SK-N-SH (cell line): ENCODE results near the gene SLC7A5. TPM values are rescaled to one million over a fixed set of nuclear protein-coding genes. Genes with fewer than 3 reads are reported as not detected.

Experiments
- CTCF ChIA-PET: fragments of 300-600, 350-600 bp; formaldehyde crosslinking; extraction: SDS; loops from one replicate; lab custom pipeline; 2021; lab: Yijun Ruan, JAX
- POLR2A ChIA-PET: fragments of 350-600 bp; sonication (Branson Sonifier 250); formaldehyde crosslinking; extraction: SDS; loops from one replicate; lab custom pipeline; 2020; ENCODE audit warnings: antibody characterized with exemption, inconsistent platforms; lab: Yijun Ruan, JAX
- DNase-seq: peaks from one replicate; pipeline ENCODE4 v3.0.0; 2012
- H2AFZ ChIP-seq: fragments of 200-600 bp; sonication (generic); 2 replicates; pipeline ENCODE4 v1.8.1; 2016; ENCODE audit warnings: antibody characterized with exemption, mild to moderate bottlenecking, low read depth
- H3F3A ChIP-seq: fragments of 200-600 bp; sonication (generic); replicated peaks from 2 replicates; pipeline ENCODE3; 2016; ENCODE audit warnings: antibody characterized with exemption, mild to moderate bottlenecking; ENCODE audit not compliant: insufficient read depth
- H3K27ac ChIP-seq, 2 experiments: fragments of 200-500 bp in 1 of 2; fragments of 200-600 bp in 1 of 2; sonication (Bioruptor generic) in 1 of 2; sonication (generic), shearing (Covaris generic) in 1 of 2; 2 replicates each; pipeline versions ENCODE4 v1.5.1 to v1.6.1; 2014 to 2016; ENCODE audit warnings: low read depth in 2 of 2, inconsistent platforms in 1 of 2, low read length in 1 of 2, mild to moderate bottlenecking in 1 of 2, mixed read lengths in 1 of 2
- H3K27me3 ChIP-seq: fragments of 200-600 bp; sonication (generic), shearing (Covaris generic); 2 replicates; pipeline ENCODE4 v1.6.1; 2016; ENCODE audit warnings: mixed run types; ENCODE audit not compliant: insufficient read depth
- H3K36me3 ChIP-seq, 2 experiments: fragments of 200-500 bp in 1 of 2; fragments of 200-600 bp in 1 of 2; sonication (Bioruptor generic) in 1 of 2; sonication (generic) in 1 of 2; replicated peaks in 1 of 2; 2 replicates each; pipeline versions ENCODE3 to v1.5.1; 2014 to 2016; ENCODE audit warnings: low read length in 1 of 2, mild to moderate bottlenecking in 1 of 2; ENCODE audit not compliant: insufficient read depth in 2 of 2, control insufficient read depth in 1 of 2
- H3K4me1 ChIP-seq, 2 experiments: fragments of 200-500 bp in 1 of 2; fragments of 200-600 bp in 1 of 2; sonication (Bioruptor generic) in 1 of 2; sonication (generic), shearing (Covaris generic) in 1 of 2; 2 replicates each; pipeline versions ENCODE4 v1.5.1 to v1.6.1; 2014 to 2016; ENCODE audit warnings: low read depth in 1 of 2, low read length in 1 of 2, mixed run types in 1 of 2; ENCODE audit not compliant: insufficient read depth in 2 of 2, control insufficient read depth in 1 of 2
- H3K4me2 ChIP-seq: fragments of 200-600 bp; sonication (generic), shearing (Covaris generic); 2 replicates; pipeline ENCODE4 v1.6.1; 2017; ENCODE audit warnings: mixed run types
- H3K4me3 ChIP-seq, 2 experiments: fragments of 200-500 bp in 1 of 2; fragments of 200-600 bp in 1 of 2; sonication (Bioruptor generic) in 1 of 2; sonication (generic), shearing (Covaris generic) in 1 of 2; 2 replicates each; pipeline versions ENCODE4 v1.5.1 to v1.8.1; 2014 to 2016; ENCODE audit warnings: low read depth in 2 of 2, inconsistent platforms in 1 of 2, low read length in 1 of 2, mild to moderate bottlenecking in 1 of 2, mixed read lengths in 1 of 2, moderate library complexity in 1 of 2
- H3K79me2 ChIP-seq: fragments of 200-600 bp; sonication (generic); 2 replicates; pipeline ENCODE4 v1.8.1; 2017; ENCODE audit warnings: mild to moderate bottlenecking; ENCODE audit not compliant: insufficient read depth
- H3K9ac ChIP-seq: fragments of 200-600 bp; sonication (generic); 2 replicates; pipeline ENCODE4 v1.6.1; 2017; ENCODE audit warnings: mixed run types
- H3K9me2 ChIP-seq: fragments of 200-600 bp; sonication (generic); 2 replicates; pipeline ENCODE4 v1.6.1; 2017; ENCODE audit warnings: mixed run types
- H3K9me3 ChIP-seq: fragments of 200-600 bp; sonication (generic); 2 replicates; pipeline ENCODE4 v1.6.1; 2017; ENCODE audit warnings: mixed run types, mild to moderate bottlenecking, moderate library complexity
- H4K20me1 ChIP-seq: fragments of 200-600 bp; sonication (generic); 2 replicates; pipeline ENCODE4 v1.6.1; 2017; ENCODE audit warnings: mild to moderate bottlenecking, mixed run types; ENCODE audit not compliant: insufficient read depth
- CHD2 ChIP-seq: fragments of 150-350 bp; IDR thresholded peaks from 2 replicates; pipeline ENCODE4 v1.6.1; 2018; ENCODE audit warnings: low read length; ENCODE audit not compliant: partially characterized antibody
- FOXM1 ChIP-seq: IDR thresholded peaks from 2 replicates; pipeline ENCODE4 v1.4.0; 2012; ENCODE audit warnings: low read depth, mild to moderate bottlenecking
- GABPA ChIP-seq: IDR thresholded peaks from 2 replicates; pipeline ENCODE4 v1.4.0; 2012; ENCODE audit warnings: low read depth, mild to moderate bottlenecking
- GATA2 ChIP-seq: sonication (generic); formaldehyde crosslinking; IDR thresholded peaks from 2 replicates; pipeline ENCODE4 v1.5.0; 2020; ENCODE audit warnings: mild to moderate bottlenecking, missing genetic modification reagents
- MEF2A ChIP-seq: IDR thresholded peaks from 2 replicates; pipeline ENCODE4 v1.4.0; 2012; ENCODE audit warnings: low read depth, borderline replicate concordance
- NFIC ChIP-seq: IDR thresholded peaks from 2 replicates; pipeline ENCODE4 v1.4.0; 2012; ENCODE audit warnings: borderline replicate concordance
- NRF1 ChIP-seq: IDR thresholded peaks from 2 replicates; pipeline ENCODE4 v1.6.1; 2012; ENCODE audit warnings: low read depth, mild to moderate bottlenecking, low read length
- POLR2AphosphoS5 ChIP-seq: IDR thresholded peaks from 2 replicates; pipeline ENCODE4 v1.6.1; 2012; ENCODE audit warnings: low read depth, low read length
- RCOR1 ChIP-seq: fragments of 150-350 bp; IDR thresholded peaks from 2 replicates; pipeline ENCODE4 v1.6.1; 2017; ENCODE audit warnings: antibody characterized with exemption, low read length
- RXRA ChIP-seq: IDR thresholded peaks from 2 replicates; pipeline ENCODE4 v1.4.0; 2012; ENCODE audit warnings: low read depth, mild to moderate bottlenecking, borderline replicate concordance
- SIN3A ChIP-seq: IDR thresholded peaks from 2 replicates; pipeline ENCODE4 v1.6.1; 2012; ENCODE audit warnings: low read depth, mild to moderate bottlenecking, low read length, moderate library complexity, borderline replicate concordance
- TAF1 ChIP-seq: IDR thresholded peaks from 2 replicates; pipeline ENCODE4 v1.6.1; 2012; ENCODE audit warnings: low read depth, mild to moderate bottlenecking, low read length, moderate library complexity, borderline replicate concordance
- WGBS: methylation state at CpG from one replicate; pipeline ENCODE4 v1.1.6; 2017; ENCODE audit warnings: low lambda C conversion rate; 5-methylcytosine and 5-hydroxymethylcytosine counted together
- polyA plus RNA-seq, 3 experiments: library from polyadenylated mRNA; depleted of rRNA; stranded (reverse); fragments of >200 nt; gene quantifications; 2 replicates each; pipeline ENCODE4 v1.2.3, GENCODE V29; 2012
- TF ChIP-seq, protein P1 (sequence below): fragments of 150-350 bp; IDR thresholded peaks from 2 replicates; pipeline ENCODE4 v1.6.1; 2017; ENCODE audit warnings: antibody characterized with exemption, low read length, low read depth, borderline replicate concordance
- TF ChIP-seq, protein P2 (sequence below): IDR thresholded peaks from 2 replicates; pipeline ENCODE4; 2012
- TF ChIP-seq, protein P3 (sequence below): fragments of 150-350 bp; IDR thresholded peaks from 2 replicates; pipeline ENCODE4 v1.6.1; 2016; ENCODE audit warnings: mild to moderate bottlenecking, low read depth, low read length
- TF ChIP-seq, protein P4 (sequence below): IDR thresholded peaks from 2 replicates; pipeline ENCODE4 v1.4.0; 2012; ENCODE audit warnings: low read depth, borderline replicate concordance

Gene SLC7A5
- polyA plus RNA-seq, 1 of the 3 experiments (the other 2 are of a cell fraction): 15.1 TPM

DNA sequence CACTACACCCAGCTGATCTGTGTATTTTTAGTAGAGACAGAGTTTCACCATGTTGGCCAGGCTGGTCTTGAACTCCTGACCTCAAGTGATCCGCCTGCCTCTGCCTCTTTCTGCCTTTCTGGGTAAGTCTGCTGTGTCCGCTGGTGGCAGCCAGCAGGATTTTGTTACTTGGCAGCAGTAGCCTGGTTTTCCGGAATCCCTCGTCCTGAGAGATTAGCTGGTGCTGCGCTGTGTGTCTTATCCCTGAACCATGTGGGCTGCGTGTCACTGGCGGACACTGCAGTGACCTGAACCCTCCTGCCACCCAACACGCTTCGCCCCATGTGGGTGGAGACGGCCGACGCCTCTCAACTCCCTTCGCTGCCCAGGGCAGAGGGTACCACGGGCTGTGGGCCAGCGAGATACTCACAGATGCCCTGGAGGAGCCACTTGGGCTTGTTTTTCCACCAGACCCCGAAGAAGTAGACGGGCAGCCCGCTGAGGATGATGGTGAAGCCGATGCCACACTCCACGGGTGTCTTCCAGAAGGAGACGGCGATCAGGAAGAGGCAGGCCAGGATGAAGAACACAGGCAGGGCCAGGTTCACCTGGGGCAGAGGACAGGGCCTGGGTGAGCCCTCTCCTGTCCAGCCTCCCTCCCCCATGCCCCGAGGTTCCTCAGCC is 35.2 kb downstream of the SLC7A5 start (continued):
- TF ChIP-seq, protein P1, sequence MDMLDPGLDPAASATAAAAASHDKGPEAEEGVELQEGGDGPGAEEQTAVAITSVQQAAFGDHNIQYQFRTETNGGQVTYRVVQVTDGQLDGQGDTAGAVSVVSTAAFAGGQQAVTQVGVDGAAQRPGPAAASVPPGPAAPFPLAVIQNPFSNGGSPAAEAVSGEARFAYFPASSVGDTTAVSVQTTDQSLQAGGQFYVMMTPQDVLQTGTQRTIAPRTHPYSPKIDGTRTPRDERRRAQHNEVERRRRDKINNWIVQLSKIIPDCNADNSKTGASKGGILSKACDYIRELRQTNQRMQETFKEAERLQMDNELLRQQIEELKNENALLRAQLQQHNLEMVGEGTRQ: no peak
- TF ChIP-seq, protein P2, sequence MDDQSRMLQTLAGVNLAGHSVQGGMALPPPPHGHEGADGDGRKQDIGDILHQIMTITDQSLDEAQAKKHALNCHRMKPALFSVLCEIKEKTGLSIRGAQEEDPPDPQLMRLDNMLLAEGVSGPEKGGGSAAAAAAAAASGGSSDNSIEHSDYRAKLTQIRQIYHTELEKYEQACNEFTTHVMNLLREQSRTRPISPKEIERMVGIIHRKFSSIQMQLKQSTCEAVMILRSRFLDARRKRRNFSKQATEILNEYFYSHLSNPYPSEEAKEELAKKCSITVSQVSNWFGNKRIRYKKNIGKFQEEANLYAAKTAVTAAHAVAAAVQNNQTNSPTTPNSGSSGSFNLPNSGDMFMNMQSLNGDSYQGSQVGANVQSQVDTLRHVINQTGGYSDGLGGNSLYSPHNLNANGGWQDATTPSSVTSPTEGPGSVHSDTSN: no peak
- TF ChIP-seq TAF1: no peak

DNA sequence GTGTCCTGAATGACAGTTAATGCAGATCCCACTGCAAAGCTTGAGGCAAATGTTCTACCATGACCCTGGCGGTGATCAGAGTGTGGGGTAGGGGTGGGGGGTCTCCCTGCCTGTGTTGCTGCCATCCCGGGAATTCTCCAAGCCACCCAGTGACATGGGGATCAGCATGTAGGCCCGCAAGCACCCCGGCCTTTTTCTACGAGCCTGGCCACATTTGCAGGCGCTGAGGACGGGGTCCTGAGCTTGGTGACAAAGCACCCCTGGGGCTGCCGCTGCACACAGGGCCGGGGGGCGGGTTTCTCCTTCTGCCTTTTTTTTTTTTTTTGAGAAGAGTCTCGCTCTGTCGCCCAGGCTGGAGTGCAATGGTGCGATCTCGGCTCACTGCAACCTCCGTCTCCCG is 35.8 kb downstream of the SLC7A5 start:
- POLR2A ChIA-PET: no interaction called here
- CTCF ChIA-PET: interaction anchor here (1.6 to 10.0 kb wide), 3 partner anchors 8 to 54 kb away, joined by 4 to 108 read pairs (median 77); no protein-coding TSS in a partner anchor
- H3K36me3 ChIP-seq: peaks cover 3 to 46% of the 10 kb centered on the region in 2 experiments

More for the DNA sequence above, 35.8 kb downstream of the SLC7A5 start:
- H3K9ac ChIP-seq: no peak overlapping the region
- no peak overlapping the region for H3K4me3 ChIP-seq
- H3K79me2 ChIP-seq: no peaks in the 10 kb centered on the region
- peaks cover 7 to 21% of the 10 kb centered on the region in 2 experiments; a peak in 2 of 4 replicates for H3K4me1 ChIP-seq
- no peak for DNase-seq
- no peak overlapping the region for H3K4me2 ChIP-seq
- H3F3A ChIP-seq: no peaks in the 10 kb centered on the region
- H3K27ac ChIP-seq: no peak overlapping the region
- WGBS: 97% methylated on average over 11 of the region's 16 CpGs
- no peaks in the 10 kb centered on the region for H4K20me1 ChIP-seq
- no peak for TF ChIP-seq NFIC
- TF ChIP-seq, protein P1: no peak
- TF ChIP-seq FOXM1: no peak
- no peak for TF ChIP-seq NRF1
- TF ChIP-seq RCOR1: no peak
- TF ChIP-seq, protein P3, sequence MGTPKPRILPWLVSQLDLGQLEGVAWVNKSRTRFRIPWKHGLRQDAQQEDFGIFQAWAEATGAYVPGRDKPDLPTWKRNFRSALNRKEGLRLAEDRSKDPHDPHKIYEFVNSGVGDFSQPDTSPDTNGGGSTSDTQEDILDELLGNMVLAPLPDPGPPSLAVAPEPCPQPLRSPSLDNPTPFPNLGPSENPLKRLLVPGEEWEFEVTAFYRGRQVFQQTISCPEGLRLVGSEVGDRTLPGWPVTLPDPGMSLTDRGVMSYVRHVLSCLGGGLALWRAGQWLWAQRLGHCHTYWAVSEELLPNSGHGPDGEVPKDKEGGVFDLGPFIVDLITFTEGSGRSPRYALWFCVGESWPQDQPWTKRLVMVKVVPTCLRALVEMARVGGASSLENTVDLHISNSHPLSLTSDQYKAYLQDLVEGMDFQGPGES: no peak
- TF ChIP-seq MEF2A: no peak
- TF ChIP-seq SIN3A: no peak
- TF ChIP-seq, protein P4, sequence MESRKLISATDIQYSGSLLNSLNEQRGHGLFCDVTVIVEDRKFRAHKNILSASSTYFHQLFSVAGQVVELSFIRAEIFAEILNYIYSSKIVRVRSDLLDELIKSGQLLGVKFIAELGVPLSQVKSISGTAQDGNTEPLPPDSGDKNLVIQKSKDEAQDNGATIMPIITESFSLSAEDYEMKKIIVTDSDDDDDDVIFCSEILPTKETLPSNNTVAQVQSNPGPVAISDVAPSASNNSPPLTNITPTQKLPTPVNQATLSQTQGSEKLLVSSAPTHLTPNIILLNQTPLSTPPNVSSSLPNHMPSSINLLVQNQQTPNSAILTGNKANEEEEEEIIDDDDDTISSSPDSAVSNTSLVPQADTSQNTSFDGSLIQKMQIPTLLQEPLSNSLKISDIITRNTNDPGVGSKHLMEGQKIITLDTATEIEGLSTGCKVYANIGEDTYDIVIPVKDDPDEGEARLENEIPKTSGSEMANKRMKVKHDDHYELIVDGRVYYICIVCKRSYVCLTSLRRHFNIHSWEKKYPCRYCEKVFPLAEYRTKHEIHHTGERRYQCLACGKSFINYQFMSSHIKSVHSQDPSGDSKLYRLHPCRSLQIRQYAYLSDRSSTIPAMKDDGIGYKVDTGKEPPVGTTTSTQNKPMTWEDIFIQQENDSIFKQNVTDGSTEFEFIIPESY: no peak
- TF ChIP-seq RXRA: no peak
- no peak for TF ChIP-seq CHD2
- TF ChIP-seq GABPA: no peak
- no peak for TF ChIP-seq POLR2AphosphoS5
- no peak for TF ChIP-seq GATA2 (CRISPR knock-in tag)
- H2AFZ ChIP-seq: no peak overlapping the region
- no peaks in the 10 kb centered on the region for H3K9me2 ChIP-seq
- H3K27me3 ChIP-seq: no peaks in the 10 kb centered on the region
- H3K9me3 ChIP-seq: no peaks in the 10 kb centered on the region
